ENCODE measurements around the gene PKIG. TPM values are rescaled to one million over a fixed set of nuclear protein-coding genes. Genes with fewer than 3 reads are reported as not detected.

PKIG gene
- polyA plus RNA-seq, 1 of the 3 experiments (the other 2 are of a cell fraction) = 92.9 TPM

- H3K4me2 ChIP-seq = no peak overlapping the region
- H3K9ac ChIP-seq = no peak overlapping the region
- no peaks in the 10 kb centered on the region for H3K36me3 ChIP-seq (replicated peaks in 1 of 2; ENCODE audit: control insufficient read depth in 1 of 2, insufficient read depth in 2 of 2, low read length in 1 of 2)
- no peak overlapping the region for H3K27ac ChIP-seq (ENCODE audit: low read depth in 2 of 2, low read length in 1 of 2)
- 88% methylated on average over 4 of the region's 4 CpGs for WGBS (ENCODE audit: low lambda C conversion rate)
- H3K9me3 ChIP-seq = no peaks in the 10 kb centered on the region
- DNase-seq = no peak
- ChIA-PET CTCF (interaction anchor here (0.8 to 1.2 kb wide), 2 partner anchors 67 to 142 kb away, joined by 3 to 4 read pairs; no protein-coding TSS in a partner anchor), POLR2A (no interaction called here)
- H3K79me2 ChIP-seq (ENCODE audit: insufficient read depth) = peaks cover 79% of the 10 kb centered on the region
- H3K9me2 ChIP-seq = no peaks in the 10 kb centered on the region
- TF ChIP-seq MXI1 (IDR thresholded peaks at IDR 0.05; ENCODE audit: low read depth, low read length) (no peak), ELF1 (IDR thresholded peaks at IDR 0.05) (no peak), RFX5 (IDR thresholded peaks at IDR 0.05; ENCODE audit: low read length) (no peak), USF2 (IDR thresholded peaks at IDR 0.05; ENCODE audit: borderline replicate concordance, low read depth, low read length) (no peak)
- H3K4me3 ChIP-seq (ENCODE audit: low read depth in 2 of 2, low read length in 1 of 2) = no peak overlapping the region
- no peaks in the 10 kb centered on the region for H4K20me1 ChIP-seq (ENCODE audit: insufficient read depth)
- no peak overlapping the region for H2AFZ ChIP-seq (ENCODE audit: low read depth)
- no peaks in the 10 kb centered on the region for H3K27me3 ChIP-seq (ENCODE audit: insufficient read depth)
- 0 out of 4 replicates have a peak, but pooled peaks cover 0 to 7% of the 10 kb centered on the region in 2 experiments for H3K4me1 ChIP-seq (ENCODE audit: control insufficient read depth in 1 of 2, insufficient read depth in 2 of 2, low read depth in 1 of 2, low read length in 1 of 2)
- H3F3A ChIP-seq (replicated peaks; ENCODE audit: insufficient read depth) = no peaks in the 10 kb centered on the region
These were observed 40.4 kb upstream of the PKIG start for GRCh38 chr20:44541992-44542391.

DNA sequence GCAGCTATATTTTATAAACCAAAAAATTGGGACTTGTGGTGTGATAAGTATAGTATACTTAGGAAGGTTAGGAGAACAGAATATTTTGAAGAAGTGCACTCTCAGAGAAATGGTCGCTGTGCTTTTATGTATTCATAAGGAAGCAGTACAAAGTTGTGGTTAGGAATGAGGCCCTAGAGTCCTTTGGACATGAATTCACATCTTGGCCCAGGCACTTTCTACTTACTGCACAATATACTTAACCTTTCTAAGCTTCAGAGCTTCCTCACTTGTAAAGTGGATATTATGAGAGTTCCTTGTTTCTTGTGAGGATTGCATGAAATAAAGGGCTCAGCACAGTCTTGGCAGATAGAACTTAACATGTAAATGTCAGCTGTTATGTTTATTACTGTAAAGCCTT, 39.5 kb upstream of the PKIG start:
- Histone ChIP-seq H4K20me1 (ENCODE audit: insufficient read depth) (no peaks in the 10 kb centered on the region), H3K4me1 (ENCODE audit: control insufficient read depth in 1 of 2, insufficient read depth in 2 of 2, low read depth in 1 of 2, low read length in 1 of 2) (peaks cover 0 to 7% of the 10 kb centered on the region in 2 experiments; a peak in 1 of 4 replicates), H3K9me3 (no peaks in the 10 kb centered on the region), H3K79me2 (ENCODE audit: insufficient read depth) (peaks cover 80% of the 10 kb centered on the region), H3K4me3 (ENCODE audit: low read depth in 2 of 2, low read length in 1 of 2) (no peak overlapping the region), H3F3A (replicated peaks; ENCODE audit: insufficient read depth) (no peaks in the 10 kb centered on the region), H3K36me3 (replicated peaks in 1 of 2; ENCODE audit: control insufficient read depth in 1 of 2, insufficient read depth in 2 of 2, low read length in 1 of 2) (no peaks in the 10 kb centered on the region), H2AFZ (ENCODE audit: low read depth) (no peak overlapping the region), H3K27ac (ENCODE audit: low read depth in 2 of 2, low read length in 1 of 2) (no peak overlapping the region), H3K9ac (no peak overlapping the region), H3K4me2 (no peak overlapping the region), H3K27me3 (ENCODE audit: insufficient read depth) (no peaks in the 10 kb centered on the region), H3K9me2 (no peaks in the 10 kb centered on the region)
- CTCF ChIA-PET = interaction anchor here (1.0 kb wide), 1 partner anchor 10 kb away, joined by 3 read pairs; no protein-coding TSS in a partner anchor
- POLR2A ChIA-PET = no interaction called here
- no peak for TF ChIP-seq RAD21 (IDR thresholded peaks at IDR 0.05; ENCODE audit: low read length)
- TF ChIP-seq RFX5 (IDR thresholded peaks at IDR 0.05; ENCODE audit: low read length) = no peak
- TF ChIP-seq NRF1 (IDR thresholded peaks at IDR 0.05; ENCODE audit: low read depth, low read length) = no peak
- TF ChIP-seq MEF2A (IDR thresholded peaks at IDR 0.05; ENCODE audit: borderline replicate concordance, low read depth) = no peak
- TF ChIP-seq GABPA (IDR thresholded peaks at IDR 0.05; ENCODE audit: low read depth) = no peak
- TF ChIP-seq EZH2phosphoT487 (IDR thresholded peaks at IDR 0.05; ENCODE audit: borderline replicate concordance, low read depth) = no peak
- TF ChIP-seq GATA2 (CRISPR knock-in tag; IDR thresholded peaks at IDR 0.05) = no peak
- TF ChIP-seq TAF1 (IDR thresholded peaks at IDR 0.05; ENCODE audit: borderline replicate concordance, low read depth, low read length) = no peak
- TF ChIP-seq EP300 (IDR thresholded peaks at IDR 0.05; ENCODE audit: borderline replicate concordance in 1 of 2, low read depth in 1 of 2, low read length in 1 of 2) = no peak
- TF ChIP-seq, protein P1, sequence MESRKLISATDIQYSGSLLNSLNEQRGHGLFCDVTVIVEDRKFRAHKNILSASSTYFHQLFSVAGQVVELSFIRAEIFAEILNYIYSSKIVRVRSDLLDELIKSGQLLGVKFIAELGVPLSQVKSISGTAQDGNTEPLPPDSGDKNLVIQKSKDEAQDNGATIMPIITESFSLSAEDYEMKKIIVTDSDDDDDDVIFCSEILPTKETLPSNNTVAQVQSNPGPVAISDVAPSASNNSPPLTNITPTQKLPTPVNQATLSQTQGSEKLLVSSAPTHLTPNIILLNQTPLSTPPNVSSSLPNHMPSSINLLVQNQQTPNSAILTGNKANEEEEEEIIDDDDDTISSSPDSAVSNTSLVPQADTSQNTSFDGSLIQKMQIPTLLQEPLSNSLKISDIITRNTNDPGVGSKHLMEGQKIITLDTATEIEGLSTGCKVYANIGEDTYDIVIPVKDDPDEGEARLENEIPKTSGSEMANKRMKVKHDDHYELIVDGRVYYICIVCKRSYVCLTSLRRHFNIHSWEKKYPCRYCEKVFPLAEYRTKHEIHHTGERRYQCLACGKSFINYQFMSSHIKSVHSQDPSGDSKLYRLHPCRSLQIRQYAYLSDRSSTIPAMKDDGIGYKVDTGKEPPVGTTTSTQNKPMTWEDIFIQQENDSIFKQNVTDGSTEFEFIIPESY (IDR thresholded peaks at IDR 0.05; ENCODE audit: borderline replicate concordance, low read depth) = no peak
- TF ChIP-seq JUND (IDR thresholded peaks at IDR 0.05) = no peak
- no peak for TF ChIP-seq PBX3 (IDR thresholded peaks at IDR 0.05)
- TF ChIP-seq IRF3 (IDR thresholded peaks at IDR 0.05; ENCODE audit: low read depth, low read length) = no peak
- no peak for TF ChIP-seq TEAD4 (IDR thresholded peaks at IDR 0.05; ENCODE audit: borderline replicate concordance, insufficient read depth)
- no peak for TF ChIP-seq MXI1 (IDR thresholded peaks at IDR 0.05; ENCODE audit: low read depth, low read length)
- no peak for TF ChIP-seq CHD2 (IDR thresholded peaks at IDR 0.05; ENCODE audit: low read length, partially characterized antibody)
- no peak for TF ChIP-seq RXRA (IDR thresholded peaks at IDR 0.05; ENCODE audit: borderline replicate concordance, low read depth)
- no peak for DNase-seq
- 95% methylated on average over 1 of the region's 1 CpG for WGBS (ENCODE audit: low lambda C conversion rate)
